ENCODE measurements around the gene BMERB1.

- TF ChIP-seq CTCF (conservative IDR thresholded peaks at IDR 0.05; ENCODE audit: low read depth in 2 of 2) (peak; percentile 30 to 51; a peak in 2 of 4 replicates), CREB1 (CRISPR knock-in tag; IDR thresholded peaks at IDR 0.05; ENCODE audit: low read depth) (no peak), POLR2AphosphoS5 (IDR thresholded peaks at IDR 0.05; ENCODE audit: low read depth) (no peak), JUNB (IDR thresholded peaks at IDR 0.05; ENCODE audit: unreplicated experiment) (no peak), EZH2 (IDR thresholded peaks at IDR 0.05; ENCODE audit: low read depth, unreplicated experiment) (no peak), ZNF462 (CRISPR knock-in tag; IDR thresholded peaks at IDR 0.05) (no peak), REST (IDR thresholded peaks at IDR 0.05; ENCODE audit: unreplicated experiment) (no peak), EZH2phosphoT487 (IDR thresholded peaks at IDR 0.05; ENCODE audit: unreplicated experiment) (no peak), ZNF114 (CRISPR knock-in tag; IDR thresholded peaks at IDR 0.05) (no peak), ETS1 (IDR thresholded peaks at IDR 0.05) (no peak), STAT1 (IDR thresholded peaks at IDR 0.05; ENCODE audit: unreplicated experiment) (no peak), NANOG (IDR thresholded peaks at IDR 0.05; ENCODE audit: borderline replicate concordance) (no peak)
Measured at GRCh38 chr16:15509593-15510535, 75.5 kb downstream of the BMERB1 start.
